HL-60 (cell line): Measurements from ENCODE around the gene ARID1B.

Experiments
- CTCF ChIP-seq: IDR thresholded peaks from one replicate; pipeline ENCODE4 v1.5.1; 2011; ENCODE audit warnings: low read length, control low read depth, inconsistent platforms; ENCODE audit not compliant: insufficient read depth
- GABPA ChIP-seq: IDR thresholded peaks from 2 replicates; pipeline ENCODE4 v1.6.1; 2012; ENCODE audit warnings: low read depth
- POLR2AphosphoS5 ChIP-seq: IDR thresholded peaks from 2 replicates; pipeline ENCODE4 v1.6.1; 2012; ENCODE audit warnings: low read depth
- REST ChIP-seq: IDR thresholded peaks from 2 replicates; pipeline ENCODE4 v1.6.1; 2012; ENCODE audit warnings: low read depth; ENCODE audit not compliant: insufficient replicate concordance
- SPI1 ChIP-seq: IDR thresholded peaks from 2 replicates; pipeline ENCODE4 v1.6.1; 2012; ENCODE audit warnings: low read depth, mild to moderate bottlenecking, borderline replicate concordance

GRCh38 chr6:156953479-156954146 lies 176.4 kb downstream of the ARID1B start:
- TF ChIP-seq POLR2AphosphoS5 (no peak), CTCF (no peak), REST (no peak), GABPA (no peak), SPI1 (no peak)
